ENCODE data around the gene CCHCR1. TPM values are rescaled to one million over a fixed set of nuclear protein-coding genes. Genes with fewer than 3 reads are reported as not detected.
"Not testable (repeated sequence)": the region's sequence is repeated elsewhere in the genome, so short reads cannot be mapped to it uniquely, and the experiment has no call there.

The CCHCR1 gene
- total and polyA plus RNA-seq, 2 of the 13 experiments (the other 11 are each of a cell fraction or from before 2014, with no cell fraction given), result 14.6 to 28.2 TPM

- TF ChIP-seq ZNF121 (CRISPR knock-in tag; IDR thresholded peaks at IDR 0.05) (peak; percentile 78), HDAC1 (CRISPR knock-in tag; IDR thresholded peaks at IDR 0.05) (0 out of 2 replicates have a peak, but pooled peaks have one; percentile 15), AKAP8 (CRISPR knock-in tag; IDR thresholded peaks at IDR 0.05) (0 out of 2 replicates have a peak, but pooled peaks have one; percentile 14), MEF2D (CRISPR knock-in tag; IDR thresholded peaks at IDR 0.05) (0 out of 2 replicates have a peak, but pooled peaks have one; percentile 14), POLR2AphosphoS5 (IDR thresholded peaks at IDR 0.05; ENCODE audit: low read depth, low read length) (0 out of 2 replicates have a peak, but pooled peaks have one; percentile 30), ZNF572 (CRISPR knock-in tag; IDR thresholded peaks at IDR 0.05) (peak; percentile 74; the same call in 1 of the 2 replicates), ZSCAN5A (CRISPR knock-in tag; IDR thresholded peaks at IDR 0.05; ENCODE audit: borderline replicate concordance) (peak; percentile 71; the same call in 1 of the 2 replicates), NFYB (CRISPR knock-in tag; IDR thresholded peaks at IDR 0.05) (peak; percentile 75), ZFY (CRISPR knock-in tag; IDR thresholded peaks at IDR 0.05) (0 out of 2 replicates have a peak, but pooled peaks have one; percentile 8), ZC3H4 (CRISPR knock-in tag; IDR thresholded peaks at IDR 0.05; ENCODE audit: borderline replicate concordance) (peak; percentile 59; the same call in 1 of the 2 replicates)
- TF ChIP-seq, protein P1, sequence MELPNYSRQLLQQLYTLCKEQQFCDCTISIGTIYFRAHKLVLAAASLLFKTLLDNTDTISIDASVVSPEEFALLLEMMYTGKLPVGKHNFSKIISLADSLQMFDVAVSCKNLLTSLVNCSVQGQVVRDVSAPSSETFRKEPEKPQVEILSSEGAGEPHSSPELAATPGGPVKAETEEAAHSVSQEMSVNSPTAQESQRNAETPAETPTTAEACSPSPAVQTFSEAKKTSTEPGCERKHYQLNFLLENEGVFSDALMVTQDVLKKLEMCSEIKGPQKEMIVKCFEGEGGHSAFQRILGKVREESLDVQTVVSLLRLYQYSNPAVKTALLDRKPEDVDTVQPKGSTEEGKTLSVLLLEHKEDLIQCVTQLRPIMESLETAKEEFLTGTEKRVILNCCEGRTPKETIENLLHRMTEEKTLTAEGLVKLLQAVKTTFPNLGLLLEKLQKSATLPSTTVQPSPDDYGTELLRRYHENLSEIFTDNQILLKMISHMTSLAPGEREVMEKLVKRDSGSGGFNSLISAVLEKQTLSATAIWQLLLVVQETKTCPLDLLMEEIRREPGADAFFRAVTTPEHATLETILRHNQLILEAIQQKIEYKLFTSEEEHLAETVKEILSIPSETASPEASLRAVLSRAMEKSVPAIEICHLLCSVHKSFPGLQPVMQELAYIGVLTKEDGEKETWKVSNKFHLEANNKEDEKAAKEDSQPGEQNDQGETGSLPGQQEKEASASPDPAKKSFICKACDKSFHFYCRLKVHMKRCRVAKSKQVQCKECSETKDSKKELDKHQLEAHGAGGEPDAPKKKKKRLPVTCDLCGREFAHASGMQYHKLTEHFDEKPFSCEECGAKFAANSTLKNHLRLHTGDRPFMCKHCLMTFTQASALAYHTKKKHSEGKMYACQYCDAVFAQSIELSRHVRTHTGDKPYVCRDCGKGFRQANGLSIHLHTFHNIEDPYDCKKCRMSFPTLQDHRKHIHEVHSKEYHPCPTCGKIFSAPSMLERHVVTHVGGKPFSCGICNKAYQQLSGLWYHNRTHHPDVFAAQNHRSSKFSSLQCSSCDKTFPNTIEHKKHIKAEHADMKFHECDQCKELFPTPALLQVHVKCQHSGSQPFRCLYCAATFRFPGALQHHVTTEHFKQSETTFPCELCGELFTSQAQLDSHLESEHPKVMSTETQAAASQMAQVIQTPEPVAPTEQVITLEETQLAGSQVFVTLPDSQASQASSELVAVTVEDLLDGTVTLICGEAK (IDR thresholded peaks at IDR 0.05), result not testable (repeated sequence)
- TF ChIP-seq, protein P1 (CRISPR knock-in tag; IDR thresholded peaks at IDR 0.05), result 0 out of 2 replicates have a peak, but pooled peaks have one; percentile 61
Observed at GRCh38 chr6:31196251-31197022, 38.8 kb upstream of the CCHCR1 start (continued).

All from HepG2 (cell line).